Kidney glomerular epithelial cell (primary cell): ENCODE data around the gene ENTR1.

Source experiments
- DNase-seq: peaks from one replicate; lab custom pipeline; 2025; lab: John Stamatoyannopoulos, UW

The ENTR1 gene, protein sequence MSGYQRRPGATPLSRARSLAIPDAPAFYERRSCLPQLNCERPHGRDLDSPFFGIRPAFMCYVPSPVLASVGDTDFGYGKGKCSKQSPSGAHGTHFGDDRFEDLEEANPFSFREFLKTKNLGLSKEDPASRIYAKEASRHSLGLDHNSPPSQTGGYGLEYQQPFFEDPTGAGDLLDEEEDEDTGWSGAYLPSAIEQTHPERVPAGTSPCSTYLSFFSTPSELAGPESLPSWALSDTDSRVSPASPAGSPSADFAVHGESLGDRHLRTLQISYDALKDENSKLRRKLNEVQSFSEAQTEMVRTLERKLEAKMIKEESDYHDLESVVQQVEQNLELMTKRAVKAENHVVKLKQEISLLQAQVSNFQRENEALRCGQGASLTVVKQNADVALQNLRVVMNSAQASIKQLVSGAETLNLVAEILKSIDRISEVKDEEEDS

DNA sequence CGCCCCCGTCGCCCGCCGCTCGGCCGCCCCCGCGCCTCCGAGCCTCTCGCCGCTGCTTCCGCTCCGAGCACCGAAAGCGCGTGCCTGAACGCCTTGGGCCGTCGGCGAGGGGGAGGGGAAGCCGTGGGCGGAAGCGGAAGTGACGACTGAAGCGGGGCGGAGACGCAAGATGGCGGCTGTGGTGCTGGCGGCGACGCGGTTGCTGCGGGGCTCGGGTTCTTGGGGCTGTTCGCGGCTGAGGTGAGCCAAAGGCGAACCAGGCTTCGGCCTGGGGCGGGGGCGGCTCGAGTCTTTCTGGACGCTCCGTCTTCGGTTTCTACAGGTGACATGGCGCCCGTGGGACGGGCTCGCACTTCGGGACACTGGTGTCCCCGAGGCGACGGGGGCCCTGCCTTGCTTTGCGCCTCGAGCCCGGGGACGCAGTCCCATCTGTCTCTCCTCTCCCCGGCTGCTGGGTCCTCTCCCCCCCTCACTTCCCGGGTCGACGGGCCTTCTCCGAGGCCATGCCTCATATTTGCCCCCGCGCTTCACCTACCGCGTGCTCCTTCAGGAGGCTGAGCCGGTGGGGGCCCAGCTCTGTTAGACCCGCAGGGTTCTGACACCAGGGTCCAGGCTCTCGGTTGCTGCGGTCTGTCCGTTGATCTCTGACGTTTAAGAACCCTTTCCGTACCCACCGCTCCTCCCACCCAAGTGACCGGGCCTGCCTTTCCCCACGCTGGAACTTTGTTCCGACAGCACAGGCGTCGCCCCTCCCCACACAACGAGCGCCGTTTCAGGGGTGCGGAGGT, at the start of gene ENTR1, which contains the start of gene PMPCA:
Gene ENTR1 (minus strand): TSS at position 115 of the 788 bp plus-strand sequence. CDS start 217 bp downstream, outside the sequence.
Gene PMPCA (plus strand): TSS at position 159 of the 788 bp plus-strand sequence. CDS start 11 bp downstream, at position 170.
- peak; percentile 78 for DNase-seq

DNA sequence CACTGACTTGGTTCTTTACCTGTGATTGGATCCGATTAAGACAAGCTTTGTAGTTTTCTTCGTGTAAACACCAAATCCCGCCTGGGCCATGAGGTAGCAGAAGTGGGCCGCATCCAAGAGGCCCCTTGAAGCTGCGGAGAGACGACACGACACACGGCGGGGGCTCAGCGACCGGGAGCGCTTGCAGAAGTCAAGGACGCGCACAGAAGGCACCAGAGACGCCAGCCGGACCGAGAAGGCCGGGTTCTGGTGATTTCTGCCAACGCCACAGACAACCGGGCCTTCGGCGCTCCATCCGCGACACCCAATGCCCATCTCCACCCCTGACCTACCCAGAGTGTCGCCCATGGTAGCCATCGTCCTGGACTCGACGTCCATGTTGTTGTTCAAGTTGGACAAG, 49.0 kb upstream of the ENTR1 start:
- DNase-seq, result no peak

DNA sequence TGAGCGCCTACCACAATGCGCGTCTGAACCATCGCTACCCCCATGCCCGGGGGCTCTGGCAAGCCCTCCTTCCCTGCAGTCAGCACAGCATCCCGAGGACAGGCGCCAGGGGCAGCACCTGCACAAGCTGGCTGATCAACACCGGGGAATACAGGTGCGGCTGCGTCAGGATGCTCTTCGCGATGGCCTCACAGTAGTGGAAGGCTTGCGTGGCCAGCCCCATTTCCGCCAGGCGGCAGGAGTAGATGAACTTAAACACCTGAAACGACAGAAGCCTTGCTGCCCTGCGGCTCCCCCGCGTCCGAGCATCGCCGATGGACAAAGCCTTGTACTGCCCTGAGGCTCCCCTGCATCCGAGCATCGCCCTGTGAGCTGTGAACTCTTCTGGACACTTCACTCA, 46.9 kb upstream of the ENTR1 start:
- DNase-seq, result no peak

- no peak for DNase-seq
These were observed 45.8 kb upstream of the ENTR1 start for GRCh38 chr9:136456258-136456657.

- DNase-seq, result no peak
These were observed 44.9 kb upstream of the ENTR1 start for GRCh38 chr9:136455043-136456002.

DNA sequence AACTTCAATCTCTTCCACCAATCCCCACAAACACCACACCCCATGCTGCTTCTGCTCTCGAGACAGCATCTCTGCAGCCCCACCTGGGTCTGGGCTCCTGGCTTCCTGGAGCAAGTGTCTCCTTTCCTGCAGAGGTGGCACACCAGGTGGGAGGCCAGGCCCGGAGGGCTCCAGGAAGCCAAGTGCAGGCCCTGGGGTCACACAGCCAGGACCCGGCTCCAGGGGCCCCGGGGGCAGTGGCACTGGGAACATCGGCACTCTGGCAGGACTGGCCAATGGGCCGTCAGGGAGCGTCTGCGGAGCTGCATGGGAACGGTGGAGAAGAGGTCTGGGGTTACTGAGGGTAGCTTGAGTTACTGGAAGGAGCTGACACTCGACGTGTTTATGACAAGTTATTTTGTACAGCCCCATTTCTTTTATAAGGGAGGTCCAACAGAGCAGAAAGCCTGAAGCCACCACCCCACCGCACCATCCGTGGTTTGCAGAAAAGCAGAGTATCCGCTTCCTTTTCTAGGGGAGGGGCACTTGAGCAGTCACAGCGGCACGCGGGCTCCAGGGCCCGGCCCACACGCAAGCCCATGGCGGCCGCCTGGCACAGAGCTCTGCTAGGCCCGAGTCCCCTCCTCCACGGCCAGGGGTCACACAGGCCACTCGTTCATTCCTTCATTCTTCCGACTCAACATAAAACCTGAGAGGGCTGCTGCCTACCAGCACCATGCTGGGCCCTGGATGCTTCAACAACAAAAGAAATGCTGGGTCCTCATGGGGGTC, 43.8 kb upstream of the ENTR1 start:
- DNase-seq, result no peak

DNA sequence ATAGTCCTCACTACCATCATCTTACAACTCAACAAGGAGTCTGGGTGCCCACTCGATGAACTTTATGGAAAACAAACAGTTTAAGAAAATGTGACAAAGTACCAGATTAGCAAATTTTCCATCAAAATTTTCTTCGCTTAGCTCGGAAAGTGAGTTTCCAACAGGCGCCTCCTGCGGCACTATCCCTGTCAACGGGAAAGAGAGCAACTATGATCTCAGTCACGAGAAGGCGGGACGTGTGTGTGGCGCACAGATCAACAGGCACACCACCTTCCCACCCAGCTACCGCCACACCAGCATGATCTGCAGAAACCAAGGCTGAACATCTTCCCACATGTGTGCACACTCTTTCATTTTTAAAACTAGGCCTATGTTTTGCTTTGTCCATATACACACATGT, 42.9 kb upstream of the ENTR1 start:
- no peak for DNase-seq

DNA sequence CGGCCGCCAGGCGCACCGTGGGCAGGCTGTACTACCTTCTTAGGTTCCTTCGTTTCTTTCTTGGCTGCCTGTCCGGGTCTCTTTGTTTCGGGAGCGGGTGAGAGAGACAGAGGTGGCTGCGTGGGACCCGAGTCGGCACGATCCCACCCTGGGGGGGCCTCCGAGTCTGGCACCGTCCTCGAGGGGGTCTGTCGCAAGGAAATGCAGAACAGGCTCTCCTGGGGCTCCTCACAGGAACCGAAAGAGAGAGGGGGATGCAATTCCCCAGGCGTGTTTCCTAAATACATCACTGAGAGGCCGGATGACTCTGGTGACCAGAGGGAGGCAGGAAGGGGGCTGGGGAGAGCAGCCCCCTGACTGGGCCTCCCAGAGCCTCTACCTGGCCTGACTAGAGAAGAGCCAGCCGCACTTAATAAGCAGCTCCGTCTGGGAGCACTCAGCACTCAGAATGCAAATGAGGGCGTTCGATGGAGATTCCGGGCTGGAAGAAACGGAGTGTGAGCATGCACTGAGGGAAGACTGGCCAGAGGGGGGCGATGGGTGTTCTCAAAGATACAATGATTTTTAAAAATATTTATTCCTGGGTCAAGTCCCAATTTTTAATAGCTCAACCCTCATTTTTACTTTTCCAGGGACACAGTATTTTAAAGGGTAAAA, 40.9 kb upstream of the ENTR1 start:
- DNase-seq, result no peak

DNA sequence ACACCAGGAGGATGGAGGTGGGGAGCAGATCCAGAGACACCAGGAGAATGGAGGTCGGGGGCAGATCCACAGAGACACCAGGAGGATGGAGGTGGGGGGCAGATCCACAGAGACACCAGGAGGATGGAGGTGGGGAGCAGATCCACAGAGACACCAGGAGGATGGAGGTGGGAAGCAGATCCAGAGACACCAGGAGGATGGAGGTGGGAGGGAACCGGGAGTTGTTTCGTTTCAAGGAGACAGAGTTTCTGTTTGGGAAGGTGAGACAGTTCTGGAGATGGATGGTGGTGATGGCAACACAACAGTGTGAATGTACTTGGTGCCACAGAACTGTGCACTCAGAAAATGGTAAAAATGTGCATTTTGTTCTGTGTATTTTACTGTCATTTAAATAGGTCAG, 38.2 kb upstream of the ENTR1 start:
- no peak for DNase-seq

- no peak for DNase-seq
These were observed 36.9 kb upstream of the ENTR1 start for GRCh38 chr9:136447173-136447778.

GRCh38 chr9:136445799-136446198, 35.4 kb upstream of the ENTR1 start:
- no peak for DNase-seq

DNA sequence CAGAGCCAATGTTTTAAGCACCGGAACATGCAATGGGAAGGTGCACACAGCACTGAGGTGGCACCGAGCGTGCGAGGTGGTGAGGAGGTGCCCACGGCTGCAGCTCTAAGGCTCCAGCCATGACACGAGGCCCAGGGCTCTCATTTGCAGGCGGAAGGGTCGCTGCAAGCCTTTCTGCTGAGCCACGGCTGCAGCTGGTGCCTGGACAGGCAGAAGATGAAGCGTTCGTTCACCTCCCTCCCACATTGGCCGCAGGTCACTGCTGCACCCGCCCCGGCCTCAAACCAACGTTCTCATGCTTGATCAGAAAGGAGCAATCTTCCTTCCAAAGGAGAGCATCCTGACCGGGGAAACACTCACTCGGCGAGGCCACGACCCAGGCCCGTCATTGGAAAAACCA, 33.7 kb upstream of the ENTR1 start:
- DNase-seq, result no peak

GRCh38 chr9:136443687-136444086, 33.3 kb upstream of the ENTR1 start:
- no peak for DNase-seq

- no peak for DNase-seq
These were observed 32.7 kb upstream of the ENTR1 start for GRCh38 chr9:136443087-136443486.

GRCh38 chr9:136442265-136442664, 31.9 kb upstream of the ENTR1 start:
- no peak for DNase-seq

GRCh38 chr9:136441681-136442245, 31.3 kb upstream of the ENTR1 start:
- no peak for DNase-seq

- no peak for DNase-seq
These were observed 30.8 kb upstream of the ENTR1 start for GRCh38 chr9:136441191-136441680.

DNA sequence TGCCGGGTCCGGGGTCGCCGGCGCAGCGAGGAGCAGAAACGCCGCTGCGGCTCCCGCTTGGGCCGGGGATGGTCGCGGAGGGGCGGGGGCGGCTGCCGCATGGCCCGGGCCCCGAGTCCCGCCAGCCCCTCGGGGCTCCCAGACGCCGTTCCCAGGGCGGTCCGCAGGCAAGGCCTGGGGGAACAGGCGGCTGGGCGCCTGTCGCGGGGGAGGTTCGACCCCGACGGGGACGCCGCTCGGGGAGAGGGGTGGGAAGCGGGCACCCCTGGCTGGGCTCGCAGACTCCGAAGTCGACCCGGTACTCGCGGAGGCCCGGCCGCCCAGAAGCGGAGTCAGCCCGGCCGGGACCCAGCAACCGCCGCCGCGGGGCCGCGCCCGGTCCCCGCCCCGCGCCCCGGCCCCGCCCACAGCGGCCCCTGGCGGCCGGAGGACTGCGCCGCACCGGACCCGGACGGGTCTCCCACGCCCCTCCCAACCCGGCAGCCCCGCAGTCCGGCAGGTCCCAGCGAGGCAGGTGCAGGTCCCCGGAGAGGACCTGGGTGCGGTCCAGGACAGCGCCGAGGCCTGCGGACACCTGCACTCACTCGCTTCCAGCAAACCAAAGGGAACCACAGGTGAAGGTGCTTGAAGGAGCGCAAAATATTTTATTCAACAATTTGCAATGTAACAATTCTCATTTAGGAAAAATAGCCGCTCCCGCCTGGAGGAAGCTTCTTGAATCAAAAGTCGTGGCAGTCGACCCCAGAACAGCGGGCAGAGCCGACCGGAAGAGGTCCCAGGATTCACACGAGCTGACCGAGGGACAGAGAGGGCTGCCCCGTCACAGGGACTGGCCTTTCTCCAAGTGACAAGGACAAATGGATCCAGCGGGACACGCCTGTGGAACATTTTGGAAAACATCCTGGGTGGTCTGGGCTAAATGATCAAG, 29.3 kb upstream of the ENTR1 start, which contains the start of gene INPP5E:
Gene INPP5E (minus strand): TSS at position 365 of the 928 bp plus-strand sequence. CDS start 426 bp downstream, outside the sequence.
- no peak for DNase-seq
